Prostate gland (tissue), 2 donors: ENCODE data around the gene DUSP8.
A peak's percentile ranks its signal among the peaks of the same experiment; 100 is the strongest.

Source experiments
- CTCF ChIP-seq, 4 experiments: fragments of 200-600 bp in 2 of 4; fragments of 450-650 bp in 2 of 4; sonication (generic) in 2 of 4; IDR thresholded peaks; 1 replicate in 3 of 4; 2 replicates in 1 of 4; pipeline ENCODE4 v1.5.1; 2016 to 2019; ENCODE audit warnings: antibody characterized with exemption in 4 of 4, mild to moderate bottlenecking in 2 of 4, moderate library complexity in 2 of 4
- POLR2A ChIP-seq: fragments of 450-650 bp; IDR thresholded peaks from one replicate; pipeline ENCODE4 v1.6.1; 2016; ENCODE audit warnings: antibody characterized with exemption, mild to moderate bottlenecking

- peak in 1 of 4 experiments; percentile 39 for TF ChIP-seq CTCF (IDR thresholded peaks at IDR 0.05)
- TF ChIP-seq POLR2A: no peak
Observed at GRCh38 chr11:1553808-1554594, 18.1 kb downstream of the DUSP8 start.
